GM23338 (cell line): ENCODE results near the gene INAFM1. TPM values are rescaled to one million over a fixed set of nuclear protein-coding genes. Genes with fewer than 3 reads are reported as not detected.

ENCODE experiments used
- ATAC-seq: fragments of 200-7000 bp; cut with Tn5 transposase; 3 replicates; pipeline ENCODE4 v1.9.1; 2020
- DNase-seq: peaks from one replicate; pipeline ENCODE4 v3.0.0-alpha.2; 2015; ENCODE audit warnings: low spot score
- H2AFZ ChIP-seq: fragments of 200-600 bp; sonication (generic); 2 replicates; pipeline ENCODE4 v1.8.0; 2016; ENCODE audit warnings: antibody characterized with exemption, mild to moderate bottlenecking, moderate library complexity
- H3F3A ChIP-seq: fragments of 200-600 bp; sonication (generic); replicated peaks from 2 replicates; pipeline ENCODE4 v1.8.0; 2017; ENCODE audit warnings: antibody characterized with exemption, mixed run types, low read depth
- H3K27ac ChIP-seq: fragments of 200-600 bp; sonication (generic); 2 replicates; pipeline ENCODE4 v1.6.1; 2016; ENCODE audit warnings: low read depth
- H3K27me3 ChIP-seq: fragments of 200-600 bp; sonication (generic); 2 replicates; pipeline ENCODE4 v1.8.0; 2016; ENCODE audit warnings: mild to moderate bottlenecking, mixed run types, moderate library complexity; ENCODE audit not compliant: insufficient read depth
- H3K36me3 ChIP-seq: fragments of 200-600 bp; sonication (generic); 2 replicates; pipeline ENCODE4 v1.8.0; 2016; ENCODE audit warnings: mild to moderate bottlenecking; ENCODE audit not compliant: insufficient read depth
- H3K4me1 ChIP-seq: fragments of 200-600 bp; sonication (generic); 2 replicates; pipeline ENCODE4 v1.8.0; 2016; ENCODE audit warnings: mild to moderate bottlenecking, moderate library complexity; ENCODE audit not compliant: insufficient read depth
- H3K4me2 ChIP-seq: fragments of 200-600 bp; sonication (generic); 2 replicates; pipeline ENCODE4 v1.7.1; 2017; ENCODE audit warnings: mixed run types
- H3K4me3 ChIP-seq: fragments of 200-600 bp; sonication (generic); 2 replicates; pipeline ENCODE4 v1.6.1; 2016; ENCODE audit warnings: mixed run types
- H3K79me2 ChIP-seq: fragments of 200-600 bp; sonication (generic); replicated peaks from 2 replicates; pipeline ENCODE4 v1.8.0; 2017; ENCODE audit warnings: mild to moderate bottlenecking; ENCODE audit not compliant: insufficient read depth
- H3K9me2 ChIP-seq: fragments of 200-600 bp; sonication (generic); 2 replicates; pipeline ENCODE4 v1.8.0; 2017; ENCODE audit not compliant: insufficient read depth
- H4K20me1 ChIP-seq: fragments of 200-600 bp; sonication (generic); replicated peaks from 2 replicates; pipeline ENCODE4 v1.8.0; 2017; ENCODE audit warnings: mild to moderate bottlenecking; ENCODE audit not compliant: insufficient read depth
- H3K27ac Mint-ChIP-seq: 2 replicates; pipeline ENCODE4 v1.8.0; 2020; ENCODE audit warnings: inconsistent platforms, mild to moderate bottlenecking, moderate library complexity, mixed read lengths
- H3K27me3 Mint-ChIP-seq: 3 replicates; pipeline ENCODE4 v1.8.0; 2022; ENCODE audit warnings: low read depth, mild to moderate bottlenecking, moderate library complexity, mixed read lengths, inconsistent platforms; ENCODE audit not compliant: insufficient read depth, poor library complexity
- H3K36me3 Mint-ChIP-seq: 3 replicates; pipeline ENCODE4 v1.8.0; 2021; ENCODE audit warnings: low read depth, mild to moderate bottlenecking, inconsistent platforms, moderate library complexity, mixed read lengths
- H3K4me1 Mint-ChIP-seq: 3 replicates; pipeline ENCODE4 v1.8.0; 2020; ENCODE audit warnings: mild to moderate bottlenecking, inconsistent platforms, mixed read lengths
- H3K4me3 Mint-ChIP-seq: 3 replicates; pipeline ENCODE4 v1.8.0; 2021; ENCODE audit warnings: moderate library complexity, mild to moderate bottlenecking, inconsistent platforms, mixed read lengths
- H3K9me3 Mint-ChIP-seq: 3 replicates; pipeline ENCODE4 v1.8.0; 2020; ENCODE audit warnings: moderate library complexity, mild to moderate bottlenecking, inconsistent platforms, mixed read lengths
- CREB1 ChIP-seq: fragments of 250-450 bp; sonication (Bioruptor Pico); IDR thresholded peaks from 2 replicates; pipeline ENCODE4 v1.5.0; 2020; ENCODE audit warnings: low read depth, mild to moderate bottlenecking, moderate library complexity
- EZH2 ChIP-seq: fragments of 200-600 bp; sonication (generic); IDR thresholded peaks from one replicate; pipeline ENCODE4 v1.8.0; 2017; ENCODE audit warnings: antibody characterized with exemption, mild to moderate bottlenecking, low read depth; ENCODE audit not compliant: unreplicated experiment
- NANOG ChIP-seq: IDR thresholded peaks from 2 replicates; pipeline ENCODE4 v1.6.1; 2016; ENCODE audit warnings: antibody characterized with exemption, borderline replicate concordance
- POLR2AphosphoS5 ChIP-seq: IDR thresholded peaks from 2 replicates; pipeline ENCODE4 v1.6.1; 2016; ENCODE audit warnings: antibody characterized with exemption, low read depth
- STAT1 ChIP-seq: IDR thresholded peaks from one replicate; pipeline ENCODE4 v1.6.1; 2016; ENCODE audit warnings: antibody characterized with exemption; ENCODE audit not compliant: unreplicated experiment
- ZNF114 ChIP-seq: fragments of 250-450 bp; sonication (Bioruptor Pico); IDR thresholded peaks from 2 replicates; pipeline ENCODE4 v1.5.0; 2020; ENCODE audit warnings: mild to moderate bottlenecking, moderate library complexity
- ZNF331 ChIP-seq: fragments of 250-450 bp; sonication (Bioruptor Pico); IDR thresholded peaks from 2 replicates; pipeline ENCODE4 v1.5.0; 2020; ENCODE audit warnings: low read depth, mild to moderate bottlenecking, moderate library complexity
- polyA plus RNA-seq: library from polyadenylated mRNA; unstranded; fragments of >200 nt; fragmentation: Nextera tagmentation; extraction: Ambion mirVana; gene quantifications from 2 replicates; pipeline ENCODE4 v1.2.1, GENCODE V29; 2016
- total RNA-seq: library from RNA; depleted of rRNA; stranded (reverse); fragments of >200 nt; shearing (Covaris generic); gene quantifications from 2 replicates; pipeline ENCODE4 v1.2.3, GENCODE V29; 2014
- TF ChIP-seq, protein P1 (sequence below): IDR thresholded peaks from 2 replicates; pipeline ENCODE4 v1.6.1; 2016; ENCODE audit warnings: antibody characterized with exemption
- TF ChIP-seq, protein P2 (sequence below), 2 experiments: fragments of 200-600 bp in 1 of 2; sonication (generic) in 1 of 2; conservative IDR thresholded peaks; 2 replicates each; pipeline versions ENCODE4 v1.5.1 to v1.6.1; 2016 to 2017; ENCODE audit warnings: antibody characterized with exemption in 2 of 2, low read depth in 2 of 2, mild to moderate bottlenecking in 2 of 2, moderate library complexity in 1 of 2
- TF ChIP-seq, protein P3 (sequence below): fragments of 250-450 bp; sonication (Bioruptor Pico); IDR thresholded peaks from 2 replicates; pipeline ENCODE4 v1.5.0; 2020; ENCODE audit warnings: mild to moderate bottlenecking, moderate library complexity

INAFM1 gene
- total and polyA plus RNA-seq, 2 experiments from 2014 or later, result 2.9 to 10.2 TPM

DNA sequence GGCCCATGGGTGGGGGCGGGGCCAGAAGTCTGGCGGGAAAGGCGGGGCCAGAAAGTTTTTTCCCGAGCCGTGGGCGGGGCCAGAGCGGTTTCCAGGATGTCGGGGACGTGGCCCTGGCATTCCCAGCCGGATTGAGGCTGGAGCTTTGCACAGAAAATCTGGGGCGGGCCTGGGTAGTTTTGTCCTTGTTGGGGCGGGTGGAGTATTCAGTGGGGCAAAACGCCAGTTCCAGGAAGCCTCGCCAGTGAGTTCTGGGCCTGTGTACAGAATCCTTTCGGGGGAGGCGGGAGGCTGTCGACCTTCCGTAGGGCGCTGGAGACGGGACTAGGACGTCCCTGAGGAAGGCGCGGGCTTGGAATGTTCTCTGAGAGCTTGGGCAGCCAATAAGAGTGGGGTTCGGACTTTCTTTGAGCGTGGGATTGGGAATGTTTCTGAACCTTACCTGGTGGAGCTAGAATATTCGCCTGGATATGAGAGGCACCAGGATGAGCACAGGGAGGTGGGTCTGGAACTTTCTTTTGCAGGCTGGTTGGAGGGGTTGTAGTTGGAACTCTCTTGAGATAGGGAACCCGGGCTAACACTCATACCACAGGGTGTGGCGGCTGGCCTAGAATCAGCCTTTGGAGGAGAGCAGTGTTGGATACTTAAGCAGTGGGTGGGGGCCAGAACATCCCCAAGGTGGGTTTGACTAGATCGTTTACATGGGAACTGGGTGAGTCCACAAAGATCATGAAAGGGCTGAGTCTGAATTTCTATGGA, 17.1 kb upstream of the INAFM1 start:
- peak; percentile 63 for ATAC-seq

DNA sequence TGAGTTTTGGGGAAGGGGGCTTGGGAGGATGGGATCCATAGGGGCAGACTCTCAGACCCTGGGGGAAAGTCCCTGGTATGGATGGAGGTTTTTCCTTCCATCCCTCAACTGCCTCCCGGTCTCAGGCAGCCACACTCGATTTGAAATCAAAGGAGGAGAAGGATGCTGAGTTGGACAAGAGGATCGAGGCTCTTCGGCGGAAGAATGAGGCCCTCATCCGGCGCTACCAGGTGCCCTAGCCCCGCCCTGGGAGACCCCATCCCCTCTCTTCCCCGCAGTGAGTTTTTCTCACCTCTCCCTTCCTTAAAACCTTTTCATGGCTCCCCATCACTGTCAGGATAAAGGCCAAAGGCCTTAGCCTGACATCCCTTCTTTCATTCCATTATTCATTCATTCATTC, 16.3 kb upstream of the INAFM1 start:
- no peaks in the 10 kb centered on the region for H3K9me2 ChIP-seq
- H3K79me2 ChIP-seq, result peaks cover 15% of the 10 kb centered on the region
- H3K27ac ChIP-seq, result 0 out of 2 replicates have a peak overlapping the region, but pooled peaks have one; percentile 92
- ATAC-seq (no peak), DNase-seq (no peak)
- H3K36me3 Mint-ChIP-seq, result peaks cover 49% of the 10 kb centered on the region
- no peaks in the 10 kb centered on the region; the same call in 1 of the 2 replicates for H4K20me1 ChIP-seq
- peaks cover 8% of the 10 kb centered on the region for H3K36me3 ChIP-seq
- H3K4me1 ChIP-seq, result peaks cover 10% of the 10 kb centered on the region; the same call in 1 of the 2 replicates
- H2AFZ ChIP-seq, result no peak overlapping the region
- peak overlapping the region; percentile 54 for H3K4me3 ChIP-seq
- H3K27me3 Mint-ChIP-seq, result peaks cover 12% of the 10 kb centered on the region
- peaks cover 17% of the 10 kb centered on the region; the same call in 1 of the 2 replicates for H3F3A ChIP-seq
- H3K4me3 Mint-ChIP-seq, result peak overlapping the region; percentile 88
- H3K27ac Mint-ChIP-seq, result no peak overlapping the region
- peak overlapping the region; percentile 82 for H3K4me2 ChIP-seq
- no peaks in the 10 kb centered on the region for H3K27me3 ChIP-seq
- peaks cover 16% of the 10 kb centered on the region for H3K4me1 Mint-ChIP-seq
- no peaks in the 10 kb centered on the region; the same call in 1 of the 3 replicates for H3K9me3 Mint-ChIP-seq
- TF ChIP-seq, protein P1, sequence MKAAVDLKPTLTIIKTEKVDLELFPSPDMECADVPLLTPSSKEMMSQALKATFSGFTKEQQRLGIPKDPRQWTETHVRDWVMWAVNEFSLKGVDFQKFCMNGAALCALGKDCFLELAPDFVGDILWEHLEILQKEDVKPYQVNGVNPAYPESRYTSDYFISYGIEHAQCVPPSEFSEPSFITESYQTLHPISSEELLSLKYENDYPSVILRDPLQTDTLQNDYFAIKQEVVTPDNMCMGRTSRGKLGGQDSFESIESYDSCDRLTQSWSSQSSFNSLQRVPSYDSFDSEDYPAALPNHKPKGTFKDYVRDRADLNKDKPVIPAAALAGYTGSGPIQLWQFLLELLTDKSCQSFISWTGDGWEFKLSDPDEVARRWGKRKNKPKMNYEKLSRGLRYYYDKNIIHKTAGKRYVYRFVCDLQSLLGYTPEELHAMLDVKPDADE, result no peak
- TF ChIP-seq ZNF114 (CRISPR knock-in tag) (no peak), NANOG (no peak), EZH2 (no peak), STAT1 (no peak), POLR2AphosphoS5 (no peak), CREB1 (CRISPR knock-in tag) (no peak), ZNF331 (CRISPR knock-in tag) (no peak)
- TF ChIP-seq, protein P2, sequence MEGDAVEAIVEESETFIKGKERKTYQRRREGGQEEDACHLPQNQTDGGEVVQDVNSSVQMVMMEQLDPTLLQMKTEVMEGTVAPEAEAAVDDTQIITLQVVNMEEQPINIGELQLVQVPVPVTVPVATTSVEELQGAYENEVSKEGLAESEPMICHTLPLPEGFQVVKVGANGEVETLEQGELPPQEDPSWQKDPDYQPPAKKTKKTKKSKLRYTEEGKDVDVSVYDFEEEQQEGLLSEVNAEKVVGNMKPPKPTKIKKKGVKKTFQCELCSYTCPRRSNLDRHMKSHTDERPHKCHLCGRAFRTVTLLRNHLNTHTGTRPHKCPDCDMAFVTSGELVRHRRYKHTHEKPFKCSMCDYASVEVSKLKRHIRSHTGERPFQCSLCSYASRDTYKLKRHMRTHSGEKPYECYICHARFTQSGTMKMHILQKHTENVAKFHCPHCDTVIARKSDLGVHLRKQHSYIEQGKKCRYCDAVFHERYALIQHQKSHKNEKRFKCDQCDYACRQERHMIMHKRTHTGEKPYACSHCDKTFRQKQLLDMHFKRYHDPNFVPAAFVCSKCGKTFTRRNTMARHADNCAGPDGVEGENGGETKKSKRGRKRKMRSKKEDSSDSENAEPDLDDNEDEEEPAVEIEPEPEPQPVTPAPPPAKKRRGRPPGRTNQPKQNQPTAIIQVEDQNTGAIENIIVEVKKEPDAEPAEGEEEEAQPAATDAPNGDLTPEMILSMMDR (conservative IDR thresholded peaks at IDR 0.05; ENCODE audit: low read depth in 2 of 2), result no peak
- TF ChIP-seq, protein P3, sequence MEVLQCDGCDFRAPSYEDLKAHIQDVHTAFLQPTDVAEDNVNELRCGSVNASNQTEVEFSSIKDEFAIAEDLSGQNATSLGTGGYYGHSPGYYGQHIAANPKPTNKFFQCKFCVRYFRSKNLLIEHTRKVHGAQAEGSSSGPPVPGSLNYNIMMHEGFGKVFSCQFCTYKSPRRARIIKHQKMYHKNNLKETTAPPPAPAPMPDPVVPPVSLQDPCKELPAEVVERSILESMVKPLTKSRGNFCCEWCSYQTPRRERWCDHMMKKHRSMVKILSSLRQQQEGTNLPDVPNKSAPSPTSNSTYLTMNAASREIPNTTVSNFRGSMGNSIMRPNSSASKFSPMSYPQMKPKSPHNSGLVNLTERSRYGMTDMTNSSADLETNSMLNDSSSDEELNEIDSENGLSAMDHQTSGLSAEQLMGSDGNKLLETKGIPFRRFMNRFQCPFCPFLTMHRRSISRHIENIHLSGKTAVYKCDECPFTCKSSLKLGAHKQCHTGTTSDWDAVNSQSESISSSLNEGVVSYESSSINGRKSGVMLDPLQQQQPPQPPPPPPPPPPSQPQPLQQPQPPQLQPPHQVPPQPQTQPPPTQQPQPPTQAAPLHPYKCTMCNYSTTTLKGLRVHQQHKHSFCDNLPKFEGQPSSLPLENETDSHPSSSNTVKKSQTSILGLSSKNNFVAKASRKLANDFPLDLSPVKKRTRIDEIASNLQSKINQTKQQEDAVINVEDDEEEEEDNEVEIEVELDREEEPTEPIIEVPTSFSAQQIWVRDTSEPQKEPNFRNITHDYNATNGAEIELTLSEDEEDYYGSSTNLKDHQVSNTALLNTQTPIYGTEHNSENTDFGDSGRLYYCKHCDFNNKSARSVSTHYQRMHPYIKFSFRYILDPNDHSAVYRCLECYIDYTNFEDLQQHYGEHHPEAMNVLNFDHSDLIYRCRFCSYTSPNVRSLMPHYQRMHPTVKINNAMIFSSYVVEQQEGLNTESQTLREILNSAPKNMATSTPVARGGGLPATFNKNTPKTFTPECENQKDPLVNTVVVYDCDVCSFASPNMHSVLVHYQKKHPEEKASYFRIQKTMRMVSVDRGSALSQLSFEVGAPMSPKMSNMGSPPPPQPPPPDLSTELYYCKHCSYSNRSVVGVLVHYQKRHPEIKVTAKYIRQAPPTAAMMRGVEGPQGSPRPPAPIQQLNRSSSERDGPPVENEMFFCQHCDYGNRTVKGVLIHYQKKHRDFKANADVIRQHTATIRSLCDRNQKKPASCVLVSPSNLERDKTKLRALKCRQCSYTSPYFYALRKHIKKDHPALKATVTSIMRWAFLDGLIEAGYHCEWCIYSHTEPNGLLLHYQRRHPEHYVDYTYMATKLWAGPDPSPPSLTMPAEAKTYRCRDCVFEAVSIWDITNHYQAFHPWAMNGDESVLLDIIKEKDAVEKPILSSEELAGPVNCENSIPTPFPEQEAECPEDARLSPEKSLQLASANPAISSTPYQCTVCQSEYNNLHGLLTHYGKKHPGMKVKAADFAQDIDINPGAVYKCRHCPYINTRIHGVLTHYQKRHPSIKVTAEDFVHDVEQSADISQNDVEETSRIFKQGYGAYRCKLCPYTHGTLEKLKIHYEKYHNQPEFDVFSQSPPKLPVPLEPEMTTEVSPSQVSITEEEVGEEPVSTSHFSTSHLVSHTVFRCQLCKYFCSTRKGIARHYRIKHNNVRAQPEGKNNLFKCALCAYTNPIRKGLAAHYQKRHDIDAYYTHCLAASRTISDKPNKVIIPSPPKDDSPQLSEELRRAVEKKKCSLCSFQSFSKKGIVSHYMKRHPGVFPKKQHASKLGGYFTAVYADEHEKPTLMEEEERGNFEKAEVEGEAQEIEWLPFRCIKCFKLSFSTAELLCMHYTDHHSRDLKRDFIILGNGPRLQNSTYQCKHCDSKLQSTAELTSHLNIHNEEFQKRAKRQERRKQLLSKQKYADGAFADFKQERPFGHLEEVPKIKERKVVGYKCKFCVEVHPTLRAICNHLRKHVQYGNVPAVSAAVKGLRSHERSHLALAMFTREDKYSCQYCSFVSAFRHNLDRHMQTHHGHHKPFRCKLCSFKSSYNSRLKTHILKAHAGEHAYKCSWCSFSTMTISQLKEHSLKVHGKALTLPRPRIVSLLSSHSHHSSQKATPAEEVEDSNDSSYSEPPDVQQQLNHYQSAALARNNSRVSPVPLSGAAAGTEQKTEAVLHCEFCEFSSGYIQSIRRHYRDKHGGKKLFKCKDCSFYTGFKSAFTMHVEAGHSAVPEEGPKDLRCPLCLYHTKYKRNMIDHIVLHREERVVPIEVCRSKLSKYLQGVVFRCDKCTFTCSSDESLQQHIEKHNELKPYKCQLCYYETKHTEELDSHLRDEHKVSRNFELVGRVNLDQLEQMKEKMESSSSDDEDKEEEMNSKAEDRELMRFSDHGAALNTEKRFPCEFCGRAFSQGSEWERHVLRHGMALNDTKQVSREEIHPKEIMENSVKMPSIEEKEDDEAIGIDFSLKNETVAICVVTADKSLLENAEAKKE (CRISPR knock-in tag), result no peak

More for the DNA sequence above, 17.1 kb upstream of the INAFM1 start:
- Histone ChIP-seq H3K27me3 (no peaks in the 10 kb centered on the region), H3K4me3 (peak overlapping the region; percentile 54), H3K36me3 (peaks cover 8% of the 10 kb centered on the region), H3K4me1 (peaks cover 10% of the 10 kb centered on the region; the same call in 1 of the 2 replicates), H3K79me2 (peaks cover 15% of the 10 kb centered on the region), H3K27ac (peak overlapping the region; percentile 92), H3K9me2 (no peaks in the 10 kb centered on the region), H2AFZ (no peak overlapping the region), H3F3A (peaks cover 14% of the 10 kb centered on the region; the same call in 1 of the 2 replicates), H4K20me1 (no peaks in the 10 kb centered on the region; the same call in 1 of the 2 replicates), H3K4me2 (peak overlapping the region; percentile 82)
- Mint-ChIP-seq H3K4me1 (peaks cover 16% of the 10 kb centered on the region), H3K27me3 (peaks cover 12% of the 10 kb centered on the region), H3K4me3 (peak overlapping the region; percentile 88), H3K27ac (peak overlapping the region; percentile 97), H3K36me3 (peaks cover 43% of the 10 kb centered on the region), H3K9me3 (no peaks in the 10 kb centered on the region; the same call in 1 of the 3 replicates)
- DNase-seq, result peak; percentile 92
- peak; percentile 64 for TF ChIP-seq POLR2AphosphoS5
- no peak for TF ChIP-seq ZNF331 (CRISPR knock-in tag)
- TF ChIP-seq EZH2, result no peak
